ENCODE measurements around the gene RNF212B.
"Not testable (repeated sequence)": the region's sequence is repeated elsewhere in the genome, so short reads cannot be mapped to it uniquely, and the experiment has no call there.

DNA sequence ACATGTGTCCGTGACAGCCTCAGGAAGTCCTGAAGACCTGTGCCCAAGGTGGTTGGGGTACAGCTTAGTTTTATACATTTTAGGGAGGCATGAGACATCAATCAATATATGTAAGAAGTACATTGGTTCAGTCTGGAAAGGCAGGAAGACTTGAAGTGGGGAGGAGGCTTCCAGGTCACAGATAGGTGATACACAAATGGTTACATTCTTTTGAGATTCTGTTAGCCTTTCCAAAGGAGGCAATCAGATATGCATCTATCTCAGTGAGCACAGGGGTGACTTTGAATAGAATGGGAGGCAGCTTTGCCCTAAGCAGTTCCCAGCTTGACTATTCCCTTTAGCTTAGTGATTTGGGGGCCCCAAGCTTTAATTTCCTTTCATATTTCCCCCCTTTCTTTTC is 38.6 kb upstream of the RNF212B start:
- TF ChIP-seq POLR2A (IDR thresholded peaks at IDR 0.05), result not testable (repeated sequence)
- TF ChIP-seq, protein P1, sequence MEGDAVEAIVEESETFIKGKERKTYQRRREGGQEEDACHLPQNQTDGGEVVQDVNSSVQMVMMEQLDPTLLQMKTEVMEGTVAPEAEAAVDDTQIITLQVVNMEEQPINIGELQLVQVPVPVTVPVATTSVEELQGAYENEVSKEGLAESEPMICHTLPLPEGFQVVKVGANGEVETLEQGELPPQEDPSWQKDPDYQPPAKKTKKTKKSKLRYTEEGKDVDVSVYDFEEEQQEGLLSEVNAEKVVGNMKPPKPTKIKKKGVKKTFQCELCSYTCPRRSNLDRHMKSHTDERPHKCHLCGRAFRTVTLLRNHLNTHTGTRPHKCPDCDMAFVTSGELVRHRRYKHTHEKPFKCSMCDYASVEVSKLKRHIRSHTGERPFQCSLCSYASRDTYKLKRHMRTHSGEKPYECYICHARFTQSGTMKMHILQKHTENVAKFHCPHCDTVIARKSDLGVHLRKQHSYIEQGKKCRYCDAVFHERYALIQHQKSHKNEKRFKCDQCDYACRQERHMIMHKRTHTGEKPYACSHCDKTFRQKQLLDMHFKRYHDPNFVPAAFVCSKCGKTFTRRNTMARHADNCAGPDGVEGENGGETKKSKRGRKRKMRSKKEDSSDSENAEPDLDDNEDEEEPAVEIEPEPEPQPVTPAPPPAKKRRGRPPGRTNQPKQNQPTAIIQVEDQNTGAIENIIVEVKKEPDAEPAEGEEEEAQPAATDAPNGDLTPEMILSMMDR (IDR thresholded peaks at IDR 0.05), result not testable (repeated sequence)

All from adrenal gland (tissue), 5 donors.